Measurements from ENCODE around the gene TET3. TPM values are rescaled to one million over a fixed set of nuclear protein-coding genes. Genes with fewer than 3 reads are reported as not detected.

The TET3 gene
- total and polyA plus RNA-seq, 9 of the 15 experiments (the other 6 are each of a cell fraction or from before 2014, with no cell fraction given), result 0.35 to 16.3 (median 5.5) TPM

DNA sequence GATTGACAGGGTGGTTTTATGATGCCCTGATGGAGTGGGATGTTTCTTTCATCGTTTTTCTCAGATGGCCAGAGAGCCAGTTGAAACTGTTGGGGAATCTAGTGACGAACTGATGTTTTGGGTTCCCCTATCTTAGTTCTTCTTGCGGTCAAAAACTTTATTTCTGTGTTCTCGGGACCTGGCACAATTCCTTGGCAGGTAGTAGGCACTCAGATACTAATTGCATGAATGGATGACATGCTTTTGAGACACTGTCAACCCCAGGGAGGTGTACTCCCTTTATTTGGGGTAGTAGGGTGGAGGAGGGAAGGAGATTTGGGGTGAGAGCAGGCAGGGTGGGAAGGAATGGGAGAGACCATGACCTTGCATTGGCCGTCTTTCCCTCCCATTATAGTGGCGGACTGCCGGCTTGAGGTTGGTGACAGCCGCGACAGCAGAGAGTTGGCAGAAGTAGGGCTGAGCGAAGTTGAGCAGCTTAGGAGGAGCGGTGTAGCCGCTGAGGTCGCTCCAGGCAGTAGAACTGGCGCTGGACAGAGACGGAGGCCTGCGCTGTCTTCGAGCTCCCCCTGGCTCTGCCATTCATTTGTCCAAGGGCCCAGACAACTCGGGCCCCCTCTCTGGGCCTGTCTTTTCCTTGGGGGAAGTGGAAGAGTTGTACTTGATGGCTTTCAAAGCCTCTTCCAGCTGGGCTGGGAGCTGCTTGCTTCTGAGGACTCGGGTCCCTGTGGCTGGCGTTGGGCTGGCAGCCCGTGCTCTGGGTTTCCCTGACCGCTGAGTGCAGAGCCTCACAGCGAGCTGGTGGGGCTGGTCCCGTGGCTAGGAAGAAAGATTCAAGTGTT is 2.6 kb downstream of the TET3 start (continued):
- TF ChIP-seq, protein P1, sequence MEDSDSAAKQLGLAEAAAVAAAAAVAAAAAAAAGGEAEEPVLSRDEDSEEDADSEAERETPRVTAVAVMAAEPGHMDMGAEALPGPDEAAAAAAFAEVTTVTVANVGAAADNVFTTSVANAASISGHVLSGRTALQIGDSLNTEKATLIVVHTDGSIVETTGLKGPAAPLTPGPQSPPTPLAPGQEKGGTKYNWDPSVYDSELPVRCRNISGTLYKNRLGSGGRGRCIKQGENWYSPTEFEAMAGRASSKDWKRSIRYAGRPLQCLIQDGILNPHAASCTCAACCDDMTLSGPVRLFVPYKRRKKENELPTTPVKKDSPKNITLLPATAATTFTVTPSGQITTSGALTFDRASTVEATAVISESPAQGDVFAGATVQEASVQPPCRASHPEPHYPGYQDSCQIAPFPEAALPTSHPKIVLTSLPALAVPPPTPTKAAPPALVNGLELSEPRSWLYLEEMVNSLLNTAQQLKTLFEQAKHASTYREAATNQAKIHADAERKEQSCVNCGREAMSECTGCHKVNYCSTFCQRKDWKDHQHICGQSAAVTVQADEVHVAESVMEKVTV (CRISPR knock-in tag; IDR thresholded peaks at IDR 0.05), result peak; percentile 64; the same call in 1 of the 2 replicates
- TF ChIP-seq YY1 (IDR thresholded peaks at IDR 0.05; ENCODE audit: borderline replicate concordance in 1 of 3, control insufficient read depth in 1 of 3, extremely low read depth in 1 of 3, insufficient read depth in 3 of 3, insufficient read length in 1 of 3, insufficient replicate concordance in 2 of 3, low read depth in 1 of 3, low read length in 2 of 3) (peak in 1 of 3 experiments; percentile 31), NFIC (IDR thresholded peaks at IDR 0.05) (no peak), PCBP1 (IDR thresholded peaks at IDR 0.05; ENCODE audit: low read depth, low read length, poor library complexity, severe bottlenecking) (no peak), ARHGAP35 (IDR thresholded peaks at IDR 0.05; ENCODE audit: partially characterized antibody) (no peak), ZNF584 (CRISPR knock-in tag; IDR thresholded peaks at IDR 0.05; ENCODE audit: low read depth) (no peak), RAD21 (CRISPR knock-in tag; conservative IDR thresholded peaks at IDR 0.05 in 1 of 2, IDR thresholded peaks at IDR 0.05 in 1 of 2) (peak; percentile 82 to 90), EHMT2 (IDR thresholded peaks at IDR 0.05) (0 out of 2 replicates have a peak, but pooled peaks have one; percentile 34), RBM17 (IDR thresholded peaks at IDR 0.05; ENCODE audit: borderline replicate concordance, low read depth, low read length) (no peak), ZNF24 (IDR thresholded peaks at IDR 0.05) (no peak), DIDO1 (tag; IDR thresholded peaks at IDR 0.05; ENCODE audit: low read depth) (no peak), KHSRP (IDR thresholded peaks at IDR 0.05) (no peak)
- TF ChIP-seq, protein P2, sequence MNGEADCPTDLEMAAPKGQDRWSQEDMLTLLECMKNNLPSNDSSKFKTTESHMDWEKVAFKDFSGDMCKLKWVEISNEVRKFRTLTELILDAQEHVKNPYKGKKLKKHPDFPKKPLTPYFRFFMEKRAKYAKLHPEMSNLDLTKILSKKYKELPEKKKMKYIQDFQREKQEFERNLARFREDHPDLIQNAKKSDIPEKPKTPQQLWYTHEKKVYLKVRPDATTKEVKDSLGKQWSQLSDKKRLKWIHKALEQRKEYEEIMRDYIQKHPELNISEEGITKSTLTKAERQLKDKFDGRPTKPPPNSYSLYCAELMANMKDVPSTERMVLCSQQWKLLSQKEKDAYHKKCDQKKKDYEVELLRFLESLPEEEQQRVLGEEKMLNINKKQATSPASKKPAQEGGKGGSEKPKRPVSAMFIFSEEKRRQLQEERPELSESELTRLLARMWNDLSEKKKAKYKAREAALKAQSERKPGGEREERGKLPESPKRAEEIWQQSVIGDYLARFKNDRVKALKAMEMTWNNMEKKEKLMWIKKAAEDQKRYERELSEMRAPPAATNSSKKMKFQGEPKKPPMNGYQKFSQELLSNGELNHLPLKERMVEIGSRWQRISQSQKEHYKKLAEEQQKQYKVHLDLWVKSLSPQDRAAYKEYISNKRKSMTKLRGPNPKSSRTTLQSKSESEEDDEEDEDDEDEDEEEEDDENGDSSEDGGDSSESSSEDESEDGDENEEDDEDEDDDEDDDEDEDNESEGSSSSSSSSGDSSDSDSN (IDR thresholded peaks at IDR 0.05; ENCODE audit: borderline replicate concordance in 1 of 2, low read depth in 2 of 2, low read length in 2 of 2), result 0 out of 4 replicates have a peak, but pooled peaks of 1 of the 2 experiments have one; percentile 49
- TF ChIP-seq, protein P3, sequence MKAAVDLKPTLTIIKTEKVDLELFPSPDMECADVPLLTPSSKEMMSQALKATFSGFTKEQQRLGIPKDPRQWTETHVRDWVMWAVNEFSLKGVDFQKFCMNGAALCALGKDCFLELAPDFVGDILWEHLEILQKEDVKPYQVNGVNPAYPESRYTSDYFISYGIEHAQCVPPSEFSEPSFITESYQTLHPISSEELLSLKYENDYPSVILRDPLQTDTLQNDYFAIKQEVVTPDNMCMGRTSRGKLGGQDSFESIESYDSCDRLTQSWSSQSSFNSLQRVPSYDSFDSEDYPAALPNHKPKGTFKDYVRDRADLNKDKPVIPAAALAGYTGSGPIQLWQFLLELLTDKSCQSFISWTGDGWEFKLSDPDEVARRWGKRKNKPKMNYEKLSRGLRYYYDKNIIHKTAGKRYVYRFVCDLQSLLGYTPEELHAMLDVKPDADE (conservative IDR thresholded peaks at IDR 0.05; ENCODE audit: control insufficient read depth, low read depth, low read length), result 0 out of 2 replicates have a peak, but pooled peaks have one; percentile 31
- TF ChIP-seq, protein P4, sequence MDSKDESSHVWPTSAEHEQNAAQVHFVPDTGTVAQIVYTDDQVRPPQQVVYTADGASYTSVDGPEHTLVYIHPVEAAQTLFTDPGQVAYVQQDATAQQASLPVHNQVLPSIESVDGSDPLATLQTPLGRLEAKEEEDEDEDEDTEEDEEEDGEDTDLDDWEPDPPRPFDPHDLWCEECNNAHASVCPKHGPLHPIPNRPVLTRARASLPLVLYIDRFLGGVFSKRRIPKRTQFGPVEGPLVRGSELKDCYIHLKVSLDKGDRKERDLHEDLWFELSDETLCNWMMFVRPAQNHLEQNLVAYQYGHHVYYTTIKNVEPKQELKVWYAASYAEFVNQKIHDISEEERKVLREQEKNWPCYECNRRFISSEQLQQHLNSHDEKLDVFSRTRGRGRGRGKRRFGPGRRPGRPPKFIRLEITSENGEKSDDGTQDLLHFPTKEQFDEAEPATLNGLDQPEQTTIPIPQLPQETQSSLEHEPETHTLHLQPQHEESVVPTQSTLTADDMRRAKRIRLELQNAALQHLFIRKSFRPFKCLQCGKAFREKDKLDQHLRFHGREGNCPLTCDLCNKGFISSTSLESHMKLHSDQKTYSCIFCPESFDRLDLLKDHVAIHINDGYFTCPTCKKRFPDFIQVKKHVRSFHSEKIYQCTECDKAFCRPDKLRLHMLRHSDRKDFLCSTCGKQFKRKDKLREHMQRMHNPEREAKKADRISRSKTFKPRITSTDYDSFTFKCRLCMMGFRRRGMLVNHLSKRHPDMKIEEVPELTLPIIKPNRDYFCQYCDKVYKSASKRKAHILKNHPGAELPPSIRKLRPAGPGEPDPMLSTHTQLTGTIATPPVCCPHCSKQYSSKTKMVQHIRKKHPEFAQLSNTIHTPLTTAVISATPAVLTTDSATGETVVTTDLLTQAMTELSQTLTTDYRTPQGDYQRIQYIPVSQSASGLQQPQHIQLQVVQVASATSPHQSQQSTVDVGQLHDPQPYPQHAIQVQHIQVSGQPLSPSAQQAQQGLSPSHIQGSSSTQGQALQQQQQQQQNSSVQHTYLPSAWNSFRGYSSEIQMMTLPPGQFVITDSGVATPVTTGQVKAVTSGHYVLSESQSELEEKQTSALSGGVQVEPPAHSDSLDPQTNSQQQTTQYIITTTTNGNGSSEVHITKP (IDR thresholded peaks at IDR 0.05; ENCODE audit: partially characterized antibody), result peak; percentile 33

Measured in K562 (cell line).